ENCODE data around the gene RGS5. TPM values are rescaled to one million over a fixed set of nuclear protein-coding genes. Genes with fewer than 3 reads are reported as not detected.

Gene RGS5
- total RNA-seq, 1 experiment from 2014 or later: 4.6 TPM

DNA sequence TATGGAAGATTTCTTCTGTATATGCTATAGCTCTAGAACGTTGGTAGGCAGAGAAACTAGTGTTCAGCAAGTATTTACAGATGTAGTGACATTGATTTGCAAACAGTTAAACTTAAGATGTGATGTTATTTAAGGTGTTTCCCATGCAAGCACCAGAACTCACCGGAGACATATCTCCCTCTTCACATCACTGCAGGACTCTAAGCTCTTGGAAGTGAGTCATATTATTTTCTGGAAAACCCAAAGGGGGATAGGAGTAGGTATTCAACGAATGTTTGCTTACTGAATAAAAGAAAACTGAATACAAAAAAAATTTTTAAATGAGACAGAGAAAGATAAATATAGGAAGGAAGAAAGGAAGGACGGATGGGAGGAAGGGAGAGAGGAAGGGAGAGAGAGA lies 108.5 kb downstream of the RGS5 start:
- no peak for DNase-seq (ENCODE audit: low read depth, low spot score)
- Histone ChIP-seq H2AFZ (ENCODE audit: low read depth, low read length, poor library complexity, severe bottlenecking) (no peak overlapping the region), H3K9me3 (ENCODE audit: control insufficient read depth in 1 of 2, insufficient read depth in 1 of 2, low read depth in 1 of 2, low read length in 2 of 2) (no peaks in the 10 kb centered on the region), H3K4me3 (replicated peaks in 1 of 2; ENCODE audit: low read depth in 1 of 2, low read length in 2 of 2) (no peak overlapping the region), H3K79me2 (ENCODE audit: insufficient read depth, low read length) (no peaks in the 10 kb centered on the region), H3K4me2 (ENCODE audit: low read length) (no peak overlapping the region), H3K27me3 (ENCODE audit: insufficient read depth, low read length) (no peaks in the 10 kb centered on the region), H3K4me1 (ENCODE audit: control insufficient read depth in 1 of 2, insufficient read depth in 2 of 2, low read length in 2 of 2) (no peaks in the 10 kb centered on the region), H3K36me3 (ENCODE audit: control insufficient read depth in 1 of 2, insufficient read depth in 2 of 2, low read length in 2 of 2) (no peaks in the 10 kb centered on the region), H3K9ac (ENCODE audit: low read length) (no peak overlapping the region), H3K9me2 (ENCODE audit: insufficient read depth) (no peaks in the 10 kb centered on the region), H4K20me1 (ENCODE audit: insufficient read depth) (no peaks in the 10 kb centered on the region), H3K27ac (ENCODE audit: low read depth, low read length) (no peak overlapping the region)
- ChIA-PET CTCF (no interaction called here), POLR2A (no interaction called here), RAD21 (ENCODE audit: low non-redundant PET in 1 of 2, low total read pairs in 2 of 2, uncharacterized antibody in 2 of 2, unreplicated experiment in 2 of 2) (no interaction called here)
- TF ChIP-seq, protein P1, sequence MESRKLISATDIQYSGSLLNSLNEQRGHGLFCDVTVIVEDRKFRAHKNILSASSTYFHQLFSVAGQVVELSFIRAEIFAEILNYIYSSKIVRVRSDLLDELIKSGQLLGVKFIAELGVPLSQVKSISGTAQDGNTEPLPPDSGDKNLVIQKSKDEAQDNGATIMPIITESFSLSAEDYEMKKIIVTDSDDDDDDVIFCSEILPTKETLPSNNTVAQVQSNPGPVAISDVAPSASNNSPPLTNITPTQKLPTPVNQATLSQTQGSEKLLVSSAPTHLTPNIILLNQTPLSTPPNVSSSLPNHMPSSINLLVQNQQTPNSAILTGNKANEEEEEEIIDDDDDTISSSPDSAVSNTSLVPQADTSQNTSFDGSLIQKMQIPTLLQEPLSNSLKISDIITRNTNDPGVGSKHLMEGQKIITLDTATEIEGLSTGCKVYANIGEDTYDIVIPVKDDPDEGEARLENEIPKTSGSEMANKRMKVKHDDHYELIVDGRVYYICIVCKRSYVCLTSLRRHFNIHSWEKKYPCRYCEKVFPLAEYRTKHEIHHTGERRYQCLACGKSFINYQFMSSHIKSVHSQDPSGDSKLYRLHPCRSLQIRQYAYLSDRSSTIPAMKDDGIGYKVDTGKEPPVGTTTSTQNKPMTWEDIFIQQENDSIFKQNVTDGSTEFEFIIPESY (IDR thresholded peaks at IDR 0.05; ENCODE audit: extremely low read depth, insufficient replicate concordance, low read length): no peak
- TF ChIP-seq SIN3A (IDR thresholded peaks at IDR 0.05; ENCODE audit: low read depth) (no peak), POLR2A (IDR thresholded peaks at IDR 0.05; ENCODE audit: borderline replicate concordance, extremely low read depth, insufficient read depth, insufficient read length) (no peak), ELF1 (IDR thresholded peaks at IDR 0.05; ENCODE audit: borderline replicate concordance, low read depth) (no peak), SRF (IDR thresholded peaks at IDR 0.05; ENCODE audit: low read depth) (no peak), YY1 (IDR thresholded peaks at IDR 0.05; ENCODE audit: extremely low read depth, insufficient replicate concordance, low read depth, low read length) (no peak), JUND (IDR thresholded peaks at IDR 0.05) (no peak), CBX3 (IDR thresholded peaks at IDR 0.05; ENCODE audit: low read depth) (no peak), FOSL1 (IDR thresholded peaks at IDR 0.05; ENCODE audit: low read depth) (no peak), EZH2phosphoT487 (IDR thresholded peaks at IDR 0.05; ENCODE audit: borderline replicate concordance) (no peak), EZH2 (IDR thresholded peaks at IDR 0.05) (no peak), POLR2AphosphoS5 (IDR thresholded peaks at IDR 0.05; ENCODE audit: low read depth, low read length) (no peak), ZFX (IDR thresholded peaks at IDR 0.05) (no peak), TCF7L2 (IDR thresholded peaks at IDR 0.05; ENCODE audit: borderline replicate concordance, extremely low read depth, insufficient read depth, insufficient read length) (no peak)
- TF ChIP-seq, protein P2, sequence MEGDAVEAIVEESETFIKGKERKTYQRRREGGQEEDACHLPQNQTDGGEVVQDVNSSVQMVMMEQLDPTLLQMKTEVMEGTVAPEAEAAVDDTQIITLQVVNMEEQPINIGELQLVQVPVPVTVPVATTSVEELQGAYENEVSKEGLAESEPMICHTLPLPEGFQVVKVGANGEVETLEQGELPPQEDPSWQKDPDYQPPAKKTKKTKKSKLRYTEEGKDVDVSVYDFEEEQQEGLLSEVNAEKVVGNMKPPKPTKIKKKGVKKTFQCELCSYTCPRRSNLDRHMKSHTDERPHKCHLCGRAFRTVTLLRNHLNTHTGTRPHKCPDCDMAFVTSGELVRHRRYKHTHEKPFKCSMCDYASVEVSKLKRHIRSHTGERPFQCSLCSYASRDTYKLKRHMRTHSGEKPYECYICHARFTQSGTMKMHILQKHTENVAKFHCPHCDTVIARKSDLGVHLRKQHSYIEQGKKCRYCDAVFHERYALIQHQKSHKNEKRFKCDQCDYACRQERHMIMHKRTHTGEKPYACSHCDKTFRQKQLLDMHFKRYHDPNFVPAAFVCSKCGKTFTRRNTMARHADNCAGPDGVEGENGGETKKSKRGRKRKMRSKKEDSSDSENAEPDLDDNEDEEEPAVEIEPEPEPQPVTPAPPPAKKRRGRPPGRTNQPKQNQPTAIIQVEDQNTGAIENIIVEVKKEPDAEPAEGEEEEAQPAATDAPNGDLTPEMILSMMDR (IDR thresholded peaks at IDR 0.05 in 2 of 3, conservative IDR thresholded peaks at IDR 0.05 in 1 of 3; ENCODE audit: borderline replicate concordance in 1 of 3, insufficient read depth in 1 of 3, low read depth in 2 of 3, low read length in 2 of 3): no peak
- TF ChIP-seq, protein P3, sequence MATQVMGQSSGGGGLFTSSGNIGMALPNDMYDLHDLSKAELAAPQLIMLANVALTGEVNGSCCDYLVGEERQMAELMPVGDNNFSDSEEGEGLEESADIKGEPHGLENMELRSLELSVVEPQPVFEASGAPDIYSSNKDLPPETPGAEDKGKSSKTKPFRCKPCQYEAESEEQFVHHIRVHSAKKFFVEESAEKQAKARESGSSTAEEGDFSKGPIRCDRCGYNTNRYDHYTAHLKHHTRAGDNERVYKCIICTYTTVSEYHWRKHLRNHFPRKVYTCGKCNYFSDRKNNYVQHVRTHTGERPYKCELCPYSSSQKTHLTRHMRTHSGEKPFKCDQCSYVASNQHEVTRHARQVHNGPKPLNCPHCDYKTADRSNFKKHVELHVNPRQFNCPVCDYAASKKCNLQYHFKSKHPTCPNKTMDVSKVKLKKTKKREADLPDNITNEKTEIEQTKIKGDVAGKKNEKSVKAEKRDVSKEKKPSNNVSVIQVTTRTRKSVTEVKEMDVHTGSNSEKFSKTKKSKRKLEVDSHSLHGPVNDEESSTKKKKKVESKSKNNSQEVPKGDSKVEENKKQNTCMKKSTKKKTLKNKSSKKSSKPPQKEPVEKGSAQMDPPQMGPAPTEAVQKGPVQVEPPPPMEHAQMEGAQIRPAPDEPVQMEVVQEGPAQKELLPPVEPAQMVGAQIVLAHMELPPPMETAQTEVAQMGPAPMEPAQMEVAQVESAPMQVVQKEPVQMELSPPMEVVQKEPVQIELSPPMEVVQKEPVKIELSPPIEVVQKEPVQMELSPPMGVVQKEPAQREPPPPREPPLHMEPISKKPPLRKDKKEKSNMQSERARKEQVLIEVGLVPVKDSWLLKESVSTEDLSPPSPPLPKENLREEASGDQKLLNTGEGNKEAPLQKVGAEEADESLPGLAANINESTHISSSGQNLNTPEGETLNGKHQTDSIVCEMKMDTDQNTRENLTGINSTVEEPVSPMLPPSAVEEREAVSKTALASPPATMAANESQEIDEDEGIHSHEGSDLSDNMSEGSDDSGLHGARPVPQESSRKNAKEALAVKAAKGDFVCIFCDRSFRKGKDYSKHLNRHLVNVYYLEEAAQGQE (IDR thresholded peaks at IDR 0.05; ENCODE audit: low read depth): no peak
- no TSS peak for BruUV-seq (replicated peaks)
- ATAC-seq: no peak
- intact Hi-C loops (cut with micrococcal nuclease): no loop called here

Measured in HCT116 (cell line).